T-helper 22 cell (primary cell): Measurements from ENCODE around the gene HOXD12.

Source experiments
- DNase-seq: peaks from one replicate; pipeline ENCODE4 v3.0.0-alpha.2; 2020; ENCODE audit warnings: low read depth

HOXD12 gene

GRCh38 chr2:176106581-176107539 lies 7.3 kb downstream of the HOXD12 start, which contains the start of gene HOXD11:
TSS of gene HOXD11 (plus strand) at chr2:176107280. CDS start at chr2:176107356, 76 bp downstream.
- DNase-seq, result no peak

GRCh38 chr2:176107731-176108181 lies 8.2 kb downstream of the HOXD12 start:
- no peak for DNase-seq

- no peak for DNase-seq
These were observed 9.8 kb downstream of the HOXD12 start for GRCh38 chr2:176109192-176109901.

GRCh38 chr2:176109946-176110345 lies 10.4 kb downstream of the HOXD12 start:
- no peak for DNase-seq

- DNase-seq, result no peak
These were observed 11.1 kb downstream of the HOXD12 start for GRCh38 chr2:176110415-176111308.

- DNase-seq, result no peak
These were observed 11.7 kb downstream of the HOXD12 start for GRCh38 chr2:176111309-176111663.

- no peak for DNase-seq
These were observed 12.3 kb downstream of the HOXD12 start for GRCh38 chr2:176111846-176112374.

- DNase-seq, result no peak
These were observed 13.0 kb downstream of the HOXD12 start for GRCh38 chr2:176112375-176113302.

GRCh38 chr2:176114120-176114929 lies 14.7 kb downstream of the HOXD12 start:
- DNase-seq, result no peak

GRCh38 chr2:176114930-176115625 lies 15.5 kb downstream of the HOXD12 start:
- no peak for DNase-seq

- no peak for DNase-seq
These were observed 16.6 kb downstream of the HOXD12 start, which contains the start of gene HOXD10 for GRCh38 chr2:176115883-176116813. TSS of gene HOXD10 (plus strand) at chr2:176116778. CDS start at chr2:176116834, 56 bp downstream.

- DNase-seq, result no peak
These were observed 17.7 kb downstream of the HOXD12 start for GRCh38 chr2:176117162-176117822.

- DNase-seq, result no peak
These were observed 18.3 kb downstream of the HOXD12 start for GRCh38 chr2:176117823-176118371.

GRCh38 chr2:176118601-176119339 lies 19.2 kb downstream of the HOXD12 start:
- no peak for DNase-seq

GRCh38 chr2:176120364-176121189 lies 21.0 kb downstream of the HOXD12 start:
- no peak for DNase-seq
